ENCODE results near the gene TMEM272.

DNA sequence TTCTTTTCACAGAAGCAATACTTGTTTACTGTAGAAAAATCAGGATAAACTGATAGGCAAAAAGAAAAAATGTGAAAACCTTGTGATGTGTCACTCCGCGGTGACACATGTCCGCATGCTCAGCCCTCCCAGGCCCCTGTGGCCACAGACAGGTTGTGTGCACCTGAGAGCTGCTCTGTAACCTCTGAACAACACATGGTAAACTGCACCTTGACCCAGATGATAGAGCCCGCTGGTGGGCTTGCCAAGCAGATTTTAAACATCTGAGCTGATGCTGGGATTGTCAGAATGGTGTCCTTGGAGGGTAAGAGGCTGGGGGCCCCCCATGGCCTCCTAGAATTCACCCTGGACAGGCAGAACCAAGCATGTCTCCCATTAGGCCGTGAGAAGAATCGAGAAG, 74.8 kb downstream of the TMEM272 start:
- TF ChIP-seq, protein P1, sequence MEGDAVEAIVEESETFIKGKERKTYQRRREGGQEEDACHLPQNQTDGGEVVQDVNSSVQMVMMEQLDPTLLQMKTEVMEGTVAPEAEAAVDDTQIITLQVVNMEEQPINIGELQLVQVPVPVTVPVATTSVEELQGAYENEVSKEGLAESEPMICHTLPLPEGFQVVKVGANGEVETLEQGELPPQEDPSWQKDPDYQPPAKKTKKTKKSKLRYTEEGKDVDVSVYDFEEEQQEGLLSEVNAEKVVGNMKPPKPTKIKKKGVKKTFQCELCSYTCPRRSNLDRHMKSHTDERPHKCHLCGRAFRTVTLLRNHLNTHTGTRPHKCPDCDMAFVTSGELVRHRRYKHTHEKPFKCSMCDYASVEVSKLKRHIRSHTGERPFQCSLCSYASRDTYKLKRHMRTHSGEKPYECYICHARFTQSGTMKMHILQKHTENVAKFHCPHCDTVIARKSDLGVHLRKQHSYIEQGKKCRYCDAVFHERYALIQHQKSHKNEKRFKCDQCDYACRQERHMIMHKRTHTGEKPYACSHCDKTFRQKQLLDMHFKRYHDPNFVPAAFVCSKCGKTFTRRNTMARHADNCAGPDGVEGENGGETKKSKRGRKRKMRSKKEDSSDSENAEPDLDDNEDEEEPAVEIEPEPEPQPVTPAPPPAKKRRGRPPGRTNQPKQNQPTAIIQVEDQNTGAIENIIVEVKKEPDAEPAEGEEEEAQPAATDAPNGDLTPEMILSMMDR (conservative IDR thresholded peaks at IDR 0.05; ENCODE audit: low read depth, low read length): no peak
- TF ChIP-seq EZH2 (IDR thresholded peaks at IDR 0.05; ENCODE audit: low read length, unreplicated experiment): no peak

Measured in PC-3 (cell line).